HL-60 (cell line): Measurements from ENCODE around the gene BHLHA9.

Experiments
- DNase-seq, 2 experiments: peaks; one replicate each; pipeline ENCODE4 v3.0.0-alpha.2; 2010 to 2020; ENCODE audit warnings: low read depth in 1 of 2, low spot score in 1 of 2
- H3K27ac ChIP-seq: fragments of 250-450 bp; sonication (Bioruptor Pico); replicated peaks from 2 replicates; pipeline ENCODE4 v1.5.1; 2020; ENCODE audit warnings: mild to moderate bottlenecking, moderate library complexity
- H3K27me3 ChIP-seq: fragments of 250-450 bp; sonication (Bioruptor Pico); 2 replicates; pipeline ENCODE4 v1.5.1; 2021; ENCODE audit warnings: mild to moderate bottlenecking, moderate library complexity; ENCODE audit not compliant: insufficient read depth, poor library complexity, severe bottlenecking
- H3K4me3 ChIP-seq: replicated peaks from 2 replicates; pipeline ENCODE4 v1.5.1; 2011; ENCODE audit warnings: mild to moderate bottlenecking, control low read depth, low read length; ENCODE audit not compliant: insufficient read depth
- CTCF ChIP-seq: IDR thresholded peaks from one replicate; pipeline ENCODE4 v1.5.1; 2011; ENCODE audit warnings: low read length, control low read depth, inconsistent platforms; ENCODE audit not compliant: insufficient read depth
- GABPA ChIP-seq: IDR thresholded peaks from 2 replicates; pipeline ENCODE4 v1.6.1; 2012; ENCODE audit warnings: low read depth
- POLR2AphosphoS5 ChIP-seq: IDR thresholded peaks from 2 replicates; pipeline ENCODE4 v1.6.1; 2012; ENCODE audit warnings: low read depth
- SPI1 ChIP-seq: IDR thresholded peaks from 2 replicates; pipeline ENCODE4 v1.6.1; 2012; ENCODE audit warnings: low read depth, mild to moderate bottlenecking, borderline replicate concordance
- TF ChIP-seq, protein P1 (sequence below): IDR thresholded peaks from 2 replicates; pipeline ENCODE4 v1.6.1; 2012; ENCODE audit warnings: low read depth; ENCODE audit not compliant: insufficient replicate concordance

BHLHA9 gene

DNA sequence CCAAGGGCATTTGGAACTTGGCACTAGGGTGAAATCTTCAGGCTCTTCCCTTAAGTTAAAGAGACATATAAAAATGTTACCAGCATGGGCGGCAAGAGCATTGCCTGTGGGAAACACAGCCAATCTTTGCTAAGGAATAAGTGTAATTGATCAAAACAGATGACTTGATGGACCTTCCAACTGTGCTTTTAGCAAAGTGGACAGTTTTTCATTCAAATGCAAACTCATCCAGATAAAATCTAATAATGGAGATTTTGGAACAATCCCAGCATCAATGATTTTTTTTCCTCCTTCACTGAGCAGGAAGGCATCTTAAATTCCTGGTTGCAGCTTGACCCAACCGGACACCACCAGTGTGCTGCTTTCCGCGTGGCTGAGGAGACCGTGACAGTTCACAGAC is 42.9 kb upstream of the BHLHA9 start:
- H3K4me3 ChIP-seq, result peak overlapping the region; percentile 60
- no peaks in the 10 kb centered on the region for H3K27me3 ChIP-seq
- DNase-seq, result no peak
- peak overlapping the region; percentile 70; the same call in 1 of the 2 replicates for H3K27ac ChIP-seq
- TF ChIP-seq POLR2AphosphoS5 (no peak), CTCF (no peak), GABPA (no peak), SPI1 (no peak)
- TF ChIP-seq, protein P1, sequence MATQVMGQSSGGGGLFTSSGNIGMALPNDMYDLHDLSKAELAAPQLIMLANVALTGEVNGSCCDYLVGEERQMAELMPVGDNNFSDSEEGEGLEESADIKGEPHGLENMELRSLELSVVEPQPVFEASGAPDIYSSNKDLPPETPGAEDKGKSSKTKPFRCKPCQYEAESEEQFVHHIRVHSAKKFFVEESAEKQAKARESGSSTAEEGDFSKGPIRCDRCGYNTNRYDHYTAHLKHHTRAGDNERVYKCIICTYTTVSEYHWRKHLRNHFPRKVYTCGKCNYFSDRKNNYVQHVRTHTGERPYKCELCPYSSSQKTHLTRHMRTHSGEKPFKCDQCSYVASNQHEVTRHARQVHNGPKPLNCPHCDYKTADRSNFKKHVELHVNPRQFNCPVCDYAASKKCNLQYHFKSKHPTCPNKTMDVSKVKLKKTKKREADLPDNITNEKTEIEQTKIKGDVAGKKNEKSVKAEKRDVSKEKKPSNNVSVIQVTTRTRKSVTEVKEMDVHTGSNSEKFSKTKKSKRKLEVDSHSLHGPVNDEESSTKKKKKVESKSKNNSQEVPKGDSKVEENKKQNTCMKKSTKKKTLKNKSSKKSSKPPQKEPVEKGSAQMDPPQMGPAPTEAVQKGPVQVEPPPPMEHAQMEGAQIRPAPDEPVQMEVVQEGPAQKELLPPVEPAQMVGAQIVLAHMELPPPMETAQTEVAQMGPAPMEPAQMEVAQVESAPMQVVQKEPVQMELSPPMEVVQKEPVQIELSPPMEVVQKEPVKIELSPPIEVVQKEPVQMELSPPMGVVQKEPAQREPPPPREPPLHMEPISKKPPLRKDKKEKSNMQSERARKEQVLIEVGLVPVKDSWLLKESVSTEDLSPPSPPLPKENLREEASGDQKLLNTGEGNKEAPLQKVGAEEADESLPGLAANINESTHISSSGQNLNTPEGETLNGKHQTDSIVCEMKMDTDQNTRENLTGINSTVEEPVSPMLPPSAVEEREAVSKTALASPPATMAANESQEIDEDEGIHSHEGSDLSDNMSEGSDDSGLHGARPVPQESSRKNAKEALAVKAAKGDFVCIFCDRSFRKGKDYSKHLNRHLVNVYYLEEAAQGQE, result no peak

- Histone ChIP-seq H3K27ac (peak overlapping the region; percentile 70), H3K27me3 (no peaks in the 10 kb centered on the region), H3K4me3 (peak overlapping the region; percentile 60)
- peak in 1 of 2 experiments; percentile 21 for DNase-seq
- no peak for TF ChIP-seq GABPA
- TF ChIP-seq SPI1, result peak; percentile 7; the same call in 1 of the 2 replicates
Measured at GRCh38 chr17:1227917-1228780, 42.1 kb upstream of the BHLHA9 start.

- H3K27ac ChIP-seq, result no peak overlapping the region
- TF ChIP-seq SPI1, result no peak
- TF ChIP-seq GABPA, result no peak
- TF ChIP-seq CTCF, result no peak
- no peak for TF ChIP-seq POLR2AphosphoS5
- TF ChIP-seq, protein P1, result no peak
- DNase-seq, result no peak
Measured at GRCh38 chr17:1228781-1229348, 41.4 kb upstream of the BHLHA9 start.

GRCh38 chr17:1229349-1229899 is 40.8 kb upstream of the BHLHA9 start:
- peak overlapping the region; percentile 62 for H3K27ac ChIP-seq
- H3K27me3 ChIP-seq, result no peaks in the 10 kb centered on the region
- H3K4me3 ChIP-seq, result peak overlapping the region; percentile 60
- peak; percentile 41 to 81 for DNase-seq
- TF ChIP-seq SPI1, result peak; percentile 17; the same call in 1 of the 2 replicates
- no peak for TF ChIP-seq GABPA
- TF ChIP-seq CTCF, result no peak
- TF ChIP-seq POLR2AphosphoS5, result peak; percentile 53
- TF ChIP-seq, protein P1, result no peak

More at GRCh38 chr17:1228781-1229348, 41.4 kb upstream of the BHLHA9 start:
- peak overlapping the region; percentile 60 for H3K4me3 ChIP-seq
- no peaks in the 10 kb centered on the region for H3K27me3 ChIP-seq
